HFF-Myc (cell line): ENCODE measurements around the gene SSH2.

Experiments
- DNase-seq: peaks from one replicate; pipeline ENCODE4 v3.0.0-alpha.2; 2011; ENCODE audit warnings: low read depth; ENCODE audit errors: extremely low read depth
- H3K4me3 ChIP-seq: replicated peaks from 2 replicates; pipeline ENCODE4 v1.5.1; 2011; ENCODE audit warnings: low read depth, mild to moderate bottlenecking, control low read depth, low read length
- CTCF ChIP-seq: IDR thresholded peaks from 2 replicates; pipeline ENCODE4 v1.5.1; 2012; ENCODE audit warnings: mild to moderate bottlenecking, low read depth, low read length, control low read depth; ENCODE audit errors: missing control alignments

Gene SSH2

GRCh38 chr17:29585080-29585751 is 344.8 kb downstream of the SSH2 start:
- no peak for DNase-seq
- peak; percentile 32 for TF ChIP-seq CTCF
- H3K4me3 ChIP-seq, result no peak overlapping the region

- DNase-seq, result no peak
- TF ChIP-seq CTCF, result no peak
- no peak overlapping the region for H3K4me3 ChIP-seq
Measured at GRCh38 chr17:29584452-29585079, 345.5 kb downstream of the SSH2 start.

DNA sequence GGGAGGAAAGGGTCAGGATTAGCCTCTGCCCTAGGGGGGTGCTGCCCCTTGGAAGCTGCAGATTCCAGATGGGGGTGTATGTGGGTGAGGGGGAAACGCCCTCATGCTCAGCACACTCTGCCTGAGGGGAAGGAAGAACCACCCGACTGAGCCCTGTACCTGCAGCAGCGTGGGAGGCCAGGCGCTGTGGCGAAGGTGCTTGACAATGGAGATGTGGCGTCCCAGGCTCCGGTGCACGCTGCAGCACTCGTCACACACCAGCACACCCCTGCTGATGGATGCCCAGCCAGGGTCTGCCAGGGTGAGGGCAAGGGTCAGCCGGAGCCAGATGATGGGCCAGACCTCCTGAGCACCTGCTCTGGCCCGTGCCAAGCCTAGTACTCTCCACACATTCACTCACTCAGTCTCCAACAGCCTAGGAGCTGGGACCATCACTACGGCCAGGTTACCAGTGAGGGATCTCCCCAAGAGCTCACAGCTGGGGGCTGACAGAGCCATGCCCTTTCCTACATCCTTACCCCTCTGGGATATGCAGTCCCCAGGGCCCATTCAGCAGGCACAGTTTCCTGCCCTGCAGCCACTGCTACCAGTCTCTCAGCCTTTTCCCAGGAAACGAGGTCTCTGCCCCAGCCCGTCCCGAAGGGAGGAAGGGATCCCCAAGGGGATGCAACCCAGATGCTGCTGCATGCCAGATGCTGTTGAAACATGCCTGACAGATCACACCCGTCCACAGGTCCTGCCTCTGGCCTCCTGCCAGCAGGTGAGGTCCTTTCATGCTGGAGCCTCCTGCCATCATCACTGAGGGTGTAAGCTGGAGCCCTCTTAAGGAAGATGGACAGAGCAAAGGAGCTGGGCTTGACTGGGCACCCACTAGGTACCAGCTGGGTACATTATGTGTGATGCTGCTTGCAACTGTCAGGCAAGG is 346.4 kb downstream of the SSH2 start:
- no peak for DNase-seq
- TF ChIP-seq CTCF, result no peak
- H3K4me3 ChIP-seq, result no peak overlapping the region

- H3K4me3 ChIP-seq, result no peak overlapping the region
- no peak for DNase-seq
- no peak for TF ChIP-seq CTCF
Measured at GRCh38 chr17:29582772-29583171, 347.3 kb downstream of the SSH2 start.

GRCh38 chr17:29582254-29582765 is 347.7 kb downstream of the SSH2 start:
- no peak overlapping the region for H3K4me3 ChIP-seq
- DNase-seq, result no peak
- TF ChIP-seq CTCF, result no peak

DNA sequence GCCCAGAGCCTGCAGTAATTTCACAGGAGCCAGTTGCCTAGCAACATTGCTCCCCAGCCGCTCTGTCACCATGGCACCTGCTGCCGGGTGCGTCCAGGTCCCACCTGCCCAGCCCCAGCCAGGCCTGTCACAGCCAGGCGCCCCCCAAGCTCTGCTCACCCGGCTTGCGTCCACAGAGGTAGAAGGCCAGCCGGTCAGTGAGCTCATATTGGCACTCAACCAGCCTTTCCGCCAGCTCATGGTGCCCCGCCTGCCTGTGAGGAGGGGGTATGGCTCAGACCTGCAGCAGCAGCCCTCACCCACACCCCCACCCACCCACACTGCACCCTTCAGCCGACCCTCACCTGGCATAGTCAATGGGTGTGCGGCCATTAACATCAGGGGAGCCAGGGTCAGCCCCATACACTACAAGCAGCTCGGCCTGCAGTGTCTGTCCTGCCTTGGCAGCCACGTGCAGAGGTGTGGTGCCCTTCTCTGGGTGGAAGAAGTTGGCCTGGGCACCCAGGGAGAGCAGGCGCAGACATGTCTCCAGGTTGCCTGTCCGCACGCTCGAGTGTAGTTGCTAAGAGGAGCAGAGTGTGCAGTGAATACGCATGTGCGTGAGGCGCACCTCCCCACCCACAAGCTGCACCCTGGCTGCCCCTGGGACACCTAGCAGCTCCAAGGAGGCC is 348.3 kb downstream of the SSH2 start:
- no peak overlapping the region for H3K4me3 ChIP-seq
- DNase-seq, result no peak
- TF ChIP-seq CTCF, result no peak
